ENCODE data around the gene AP1S3.

GRCh38 chr2:223767341-223767740 lies 70.0 kb downstream of the AP1S3 start:
- no peak for TF ChIP-seq CTCF (IDR thresholded peaks at IDR 0.05)
- TF ChIP-seq POLR2A (IDR thresholded peaks at IDR 0.05): no peak

Data from lower leg skin (tissue), 3 donors.